ENCODE measurements around the gene GRIA1. TPM values are rescaled to one million over a fixed set of nuclear protein-coding genes. Genes with fewer than 3 reads are reported as not detected.

The GRIA1 gene
- total RNA-seq, 3 donors from 2014 or later: 0.33 to 0.88 TPM; not detected in 1

GRCh38 chr5:153623751-153624450, 133.4 kb downstream of the GRIA1 start:
- Histone ChIP-seq H3K4me3 (no peak overlapping the region), H3K4me1 (no peaks in the 10 kb centered on the region), H3K36me3 (no peaks in the 10 kb centered on the region), H3K27ac (no peak overlapping the region), H3K9me3 (no peaks in the 10 kb centered on the region), H3K27me3 (no peaks in the 10 kb centered on the region)
- TF ChIP-seq CTCF (IDR thresholded peaks at IDR 0.05) (no peak), POLR2AphosphoS5 (IDR thresholded peaks at IDR 0.05) (no peak), POLR2A (IDR thresholded peaks at IDR 0.05) (no peak)
- DNase-seq (ENCODE audit: low spot score in 2 of 2): no peak
- intact Hi-C loops (cut with DNase I; ENCODE audit: low total_unique reads): no loop called here

- H3K4me3 ChIP-seq: no peak overlapping the region
- DNase-seq (ENCODE audit: low spot score in 2 of 2): no peak
- H3K27me3 ChIP-seq: no peaks in the 10 kb centered on the region
- no peaks in the 10 kb centered on the region for H3K4me1 ChIP-seq
- no peak overlapping the region for H3K27ac ChIP-seq
- H3K36me3 ChIP-seq: no peaks in the 10 kb centered on the region
- intact Hi-C loops (cut with DNase I; ENCODE audit: low total_unique reads): no loop called here
- no peaks in the 10 kb centered on the region for H3K9me3 ChIP-seq
- TF ChIP-seq POLR2A (IDR thresholded peaks at IDR 0.05) (no peak), CTCF (IDR thresholded peaks at IDR 0.05) (no peak), POLR2AphosphoS5 (IDR thresholded peaks at IDR 0.05) (no peak)
Measured at GRCh38 chr5:153624451-153624765, 133.9 kb downstream of the GRIA1 start.

- no peak for DNase-seq (ENCODE audit: low spot score in 2 of 2)
- Histone ChIP-seq H3K4me3 (no peak overlapping the region), H3K9me3 (no peaks in the 10 kb centered on the region), H3K27me3 (no peaks in the 10 kb centered on the region), H3K36me3 (no peaks in the 10 kb centered on the region), H3K4me1 (no peaks in the 10 kb centered on the region), H3K27ac (no peak overlapping the region)
- intact Hi-C loops (cut with DNase I; ENCODE audit: low total_unique reads): no loop called here
- no peak for TF ChIP-seq CTCF (IDR thresholded peaks at IDR 0.05)
- TF ChIP-seq POLR2AphosphoS5 (IDR thresholded peaks at IDR 0.05): no peak
- TF ChIP-seq POLR2A (IDR thresholded peaks at IDR 0.05): no peak
Measured at GRCh38 chr5:153625826-153626354, 135.4 kb downstream of the GRIA1 start.

GRCh38 chr5:153626836-153627235, 136.4 kb downstream of the GRIA1 start:
- H3K4me1 ChIP-seq: no peaks in the 10 kb centered on the region
- intact Hi-C loops (cut with DNase I; ENCODE audit: low total_unique reads): no loop called here
- TF ChIP-seq CTCF (IDR thresholded peaks at IDR 0.05): no peak

GRCh38 chr5:153629027-153629895, 138.8 kb downstream of the GRIA1 start:
- Histone ChIP-seq H3K4me3 (no peak overlapping the region), H3K9me3 (no peaks in the 10 kb centered on the region), H3K36me3 (no peaks in the 10 kb centered on the region), H3K27me3 (no peaks in the 10 kb centered on the region), H3K4me1 (no peaks in the 10 kb centered on the region), H3K27ac (peak overlapping the region in 1 of 2 donors; percentile 19)
- DNase-seq (ENCODE audit: low spot score in 2 of 2): no peak
- intact Hi-C loops (cut with DNase I; ENCODE audit: low total_unique reads): no loop called here
- no peak for TF ChIP-seq CTCF (IDR thresholded peaks at IDR 0.05)
- TF ChIP-seq POLR2A (IDR thresholded peaks at IDR 0.05): no peak
- TF ChIP-seq POLR2AphosphoS5 (IDR thresholded peaks at IDR 0.05): no peak

More at GRCh38 chr5:153626836-153627235, 136.4 kb downstream of the GRIA1 start:
- no peaks in the 10 kb centered on the region for H3K27me3 ChIP-seq
- no peaks in the 10 kb centered on the region for H3K9me3 ChIP-seq
- H3K36me3 ChIP-seq: no peaks in the 10 kb centered on the region
- H3K27ac ChIP-seq: no peak overlapping the region
- no peak overlapping the region for H3K4me3 ChIP-seq
- no peak for DNase-seq (ENCODE audit: low spot score in 2 of 2)

Data from breast epithelium (tissue), 4 donors.